ENCODE data around the gene LAMA5.

LAMA5 gene

GRCh38 chr20:62368976-62369814 is 2.1 kb upstream of the LAMA5 start:
- no peak for DNase-seq

GRCh38 chr20:62368392-62368975 is 1.4 kb upstream of the LAMA5 start:
- DNase-seq: no peak

- DNase-seq: no peak
Observed at GRCh38 chr20:62367633-62368391, 700 bp upstream of the LAMA5 start.

GRCh38 chr20:62366370-62367135 is 559 bp downstream of the LAMA5 start:
- no peak for DNase-seq

GRCh38 chr20:62365814-62366369 is 1.2 kb downstream of the LAMA5 start:
- no peak for DNase-seq

DNA sequence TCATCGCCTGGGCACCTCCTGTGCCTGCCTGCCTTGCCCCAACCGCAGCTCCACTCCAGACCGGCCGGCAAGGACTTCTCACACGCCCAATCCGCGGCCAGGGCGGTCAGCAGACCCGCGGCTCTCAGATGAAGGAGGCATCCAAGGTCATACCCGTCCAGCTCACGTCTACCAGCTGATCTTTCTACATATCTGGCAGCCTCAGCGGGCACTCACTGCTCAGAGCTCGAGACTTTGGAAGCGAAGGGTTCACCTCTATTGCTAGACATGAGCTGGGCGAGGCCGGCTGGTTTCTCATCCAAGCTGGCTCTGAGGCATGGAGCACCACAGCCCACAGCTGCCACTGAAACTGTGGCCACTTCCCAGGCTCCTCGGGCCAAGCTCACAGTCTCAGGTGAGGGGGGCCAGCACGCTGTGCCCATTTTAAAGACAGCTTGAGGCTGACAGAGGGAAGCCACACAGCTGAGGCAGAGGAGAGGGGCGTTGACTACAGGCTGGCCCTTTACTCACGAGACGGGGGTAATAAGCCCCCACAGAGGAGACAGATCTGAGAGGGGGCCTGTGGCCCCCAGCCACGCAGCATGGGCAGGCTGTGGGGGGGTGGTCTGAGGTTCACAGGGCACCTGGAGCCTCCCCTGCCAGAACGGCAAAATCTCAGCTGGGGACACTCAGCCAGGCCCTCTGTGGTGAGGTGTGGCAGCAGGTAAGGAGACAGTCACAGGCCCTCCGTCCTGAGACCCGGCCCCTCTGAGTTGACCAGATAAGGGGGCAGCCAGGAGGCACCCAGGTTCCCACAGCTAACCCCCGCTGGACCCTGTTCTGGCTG is 2.0 kb downstream of the LAMA5 start:
- no peak for DNase-seq

- no peak for DNase-seq
Observed at GRCh38 chr20:62363920-62364851, 2.9 kb downstream of the LAMA5 start.

DNA sequence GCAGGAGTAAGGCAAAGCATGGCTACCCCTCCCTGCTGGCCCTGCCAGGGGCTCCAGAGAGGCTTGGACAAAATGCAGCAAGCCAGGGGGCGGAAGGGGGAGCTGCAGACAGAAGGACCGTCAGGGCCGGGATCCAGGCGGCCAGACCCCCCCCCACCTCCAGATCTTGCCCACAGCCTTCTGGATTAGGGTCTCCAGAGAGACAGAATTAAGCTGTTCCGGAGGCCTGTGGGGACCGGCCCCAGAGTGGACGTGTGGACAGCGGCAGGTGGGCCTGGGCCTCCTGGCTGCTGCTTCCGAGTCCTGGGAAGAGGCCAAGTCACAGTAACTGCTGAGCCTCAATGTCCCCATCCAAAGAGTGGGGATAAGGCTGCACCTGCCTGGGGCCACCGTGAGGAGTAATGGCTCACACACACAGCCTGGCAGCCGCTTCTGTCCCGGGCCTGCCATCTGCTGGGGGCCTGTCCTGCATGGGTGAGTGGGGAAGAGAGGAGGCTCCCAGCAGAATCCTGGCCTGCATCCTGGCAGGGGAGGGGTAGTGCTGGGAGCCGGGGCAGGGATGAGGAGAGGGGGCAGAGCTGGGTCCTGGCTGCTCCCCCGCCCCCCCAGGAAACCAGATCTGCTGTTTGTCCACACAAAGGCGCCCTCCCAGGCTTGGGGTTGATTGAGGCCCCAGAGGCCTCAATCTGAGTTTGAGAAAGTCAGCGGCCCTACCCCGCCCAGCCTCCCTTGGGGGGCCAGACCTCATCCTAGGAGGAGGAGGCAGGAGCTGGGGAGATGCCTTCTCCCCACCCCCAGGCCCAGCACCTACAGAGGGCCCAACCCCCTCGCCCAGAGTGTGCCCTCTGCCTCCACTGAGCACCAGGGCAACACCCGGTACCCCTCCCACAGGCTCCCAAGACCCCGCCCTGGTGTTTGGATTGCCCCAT is 3.9 kb downstream of the LAMA5 start:
- no peak for DNase-seq

DNA sequence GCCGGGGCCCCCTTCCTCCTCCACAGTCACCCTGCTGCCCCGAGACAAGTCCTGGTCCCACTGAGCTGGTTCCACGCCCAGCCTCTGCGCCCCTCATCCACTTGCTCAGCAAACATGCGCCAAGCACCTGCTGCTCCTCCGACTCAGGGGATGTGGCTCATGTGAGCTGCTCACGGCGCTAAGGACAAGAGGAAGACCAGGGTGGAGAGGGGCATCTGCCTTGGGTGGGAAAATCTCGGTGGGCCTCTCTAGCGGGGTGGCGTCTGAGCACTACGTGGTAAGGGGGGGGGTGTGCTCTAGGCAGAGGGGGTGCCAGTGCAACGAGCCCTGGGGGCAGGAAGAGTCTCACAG is 4.5 kb downstream of the LAMA5 start:
- no peak for DNase-seq

DNA sequence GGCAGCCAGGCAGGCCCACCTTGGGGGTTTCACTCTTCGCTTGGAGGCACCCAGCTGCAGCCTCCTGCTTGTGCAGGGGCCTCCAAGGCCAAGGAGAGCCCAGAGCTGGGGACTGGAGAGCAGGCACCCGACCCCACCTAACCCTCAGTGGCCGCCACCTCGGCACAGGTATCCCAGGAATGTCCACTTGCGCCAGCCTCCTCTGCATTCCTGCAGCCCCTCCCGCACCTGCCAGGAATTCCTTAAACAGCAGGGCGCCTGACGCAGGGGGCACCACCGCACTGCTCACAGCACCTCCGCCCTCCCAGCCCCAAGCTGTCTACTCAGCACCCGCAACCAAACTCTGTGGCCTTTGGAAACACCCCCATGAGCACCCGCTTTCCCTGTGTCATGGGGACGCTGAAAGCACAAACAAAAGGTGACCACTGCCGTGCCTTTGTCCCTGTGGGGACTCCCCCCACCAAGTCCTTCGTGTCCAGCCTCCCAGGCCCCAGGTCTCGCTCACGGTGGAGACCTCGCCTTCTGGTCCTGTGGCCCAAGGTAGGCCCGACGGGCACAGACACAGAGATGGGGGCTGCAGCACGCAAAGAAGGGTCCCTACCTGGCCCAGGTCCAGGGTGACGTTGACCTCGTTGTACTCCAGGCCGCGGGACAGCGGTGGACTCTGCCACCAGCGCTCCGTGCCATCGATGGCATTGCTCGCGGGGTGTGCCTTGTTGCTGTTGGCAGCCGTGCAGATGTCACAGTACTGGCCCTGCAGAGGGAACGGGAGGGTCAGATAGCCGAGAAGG is 5.1 kb downstream of the LAMA5 start:
- DNase-seq: no peak

GRCh38 chr20:62360854-62361798 is 6.0 kb downstream of the LAMA5 start:
- no peak for DNase-seq

DNA sequence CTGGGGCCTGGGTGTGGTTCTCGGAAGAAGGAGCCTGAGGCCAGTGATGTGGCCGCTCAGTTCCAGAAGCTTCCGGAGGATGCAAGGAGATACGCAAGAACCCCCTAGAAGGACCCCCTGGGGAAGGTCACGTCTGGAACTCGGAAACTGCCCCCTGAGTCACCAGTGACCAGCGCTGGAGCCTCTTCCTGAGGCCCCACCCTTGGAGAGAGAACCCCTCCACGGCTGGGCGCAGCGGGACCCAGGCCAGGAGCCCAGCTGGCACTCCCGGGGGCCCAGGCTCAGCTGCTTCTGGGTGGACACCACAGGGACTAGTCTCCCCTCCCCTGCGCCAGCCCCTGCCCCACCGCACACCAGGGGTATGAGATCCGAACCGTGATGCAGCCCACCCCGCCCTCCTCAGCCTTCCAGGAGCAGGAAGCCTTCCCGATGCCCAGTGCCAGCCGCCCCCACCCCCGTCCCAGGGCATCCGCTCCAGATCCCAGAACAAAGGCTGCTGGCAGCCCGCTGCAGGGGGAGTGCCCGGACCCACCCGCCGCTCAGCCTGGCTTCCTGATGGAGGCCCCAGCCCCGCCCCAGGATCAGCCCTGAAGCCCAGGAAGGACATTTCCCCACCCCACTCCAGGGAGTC is 7.5 kb downstream of the LAMA5 start:
- no peak for DNase-seq

DNA sequence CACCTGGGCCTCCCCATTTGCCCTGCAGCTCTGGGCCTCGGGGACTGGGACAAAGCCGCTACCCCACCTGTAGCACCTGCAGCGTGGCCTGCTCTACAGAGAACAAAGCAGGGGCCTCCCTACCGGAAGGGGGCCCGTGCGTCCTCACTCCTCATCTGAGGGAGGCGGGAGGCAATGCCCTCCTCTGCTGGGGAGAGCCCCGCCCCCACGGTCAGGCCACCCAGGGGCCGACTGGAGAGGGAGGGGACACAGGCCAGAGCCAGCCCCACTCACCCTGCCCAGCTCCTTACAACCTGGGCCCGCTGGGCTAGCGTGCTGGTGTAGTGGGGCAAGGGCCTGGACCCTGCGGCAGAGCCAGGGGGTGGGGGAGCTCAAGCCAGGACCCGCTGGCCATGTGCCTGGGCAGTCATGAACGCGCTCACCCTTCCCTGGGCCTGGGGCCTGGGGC is 8.0 kb downstream of the LAMA5 start:
- DNase-seq: no peak

GRCh38 chr20:62358171-62359042 is 8.7 kb downstream of the LAMA5 start:
- no peak for DNase-seq

GRCh38 chr20:62357681-62358080 is 9.4 kb downstream of the LAMA5 start:
- no peak for DNase-seq

DNA sequence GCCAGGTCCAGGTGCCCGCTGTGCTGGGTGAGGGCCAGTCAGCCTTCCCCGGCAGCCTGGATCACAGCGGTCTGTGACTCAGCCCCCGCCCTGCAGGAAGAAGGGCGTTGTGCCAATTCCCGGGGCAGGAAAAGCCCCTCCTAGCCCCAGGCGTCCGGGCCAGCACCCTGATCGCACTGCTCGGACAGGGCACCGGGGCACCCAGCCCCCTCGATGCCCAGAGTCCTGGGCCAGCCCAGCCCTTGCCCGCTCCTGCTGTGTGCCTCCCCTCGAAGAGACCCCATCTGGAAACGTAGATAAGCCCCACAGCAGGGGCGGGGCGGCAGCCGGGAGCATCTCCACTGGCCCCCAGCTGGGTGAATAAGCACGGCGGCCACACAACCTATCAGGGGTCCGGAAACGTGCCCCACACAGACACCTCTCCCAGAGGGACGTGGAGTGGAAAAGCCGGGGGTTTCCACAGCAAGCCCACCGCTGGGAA is 9.9 kb downstream of the LAMA5 start:
- DNase-seq: no peak
